Natural killer cell treated with Interleukin-12 subunit alpha and Interleukin-12 subunit beta and Interleukin-15 and Interleukin-18, amount 100 ng/mL, for 72 hours (primary cell): Measurements from ENCODE around the gene NKX6-2. TPM values are rescaled to one million over a fixed set of nuclear protein-coding genes. Genes with fewer than 3 reads are reported as not detected.
"Not testable (repeated sequence)": the region's sequence is repeated elsewhere in the genome, so short reads cannot be mapped to it uniquely, and the experiment has no call there.

ENCODE experiments used
- ATAC-seq, 2 donors: fragments of 150-1000 bp; cut with Tn5 transposase in 1 of 2; sonication (Bioruptor Pico), chemical (Tn5 transposase) in 1 of 2; 2 replicates each; pipeline ENCODE4 v1.10.0; 2021
- DNase-seq: peaks from one replicate; pipeline ENCODE4 v3.0.0; 2022; ENCODE audit warnings: low spot score
- H3K27ac Mint-ChIP-seq, 2 donors: 1 replicate in 1 of 2; 2 replicates in 1 of 2; pipeline ENCODE4 v1.8.0; 2022; ENCODE audit warnings: mixed read lengths in 2 of 2, mild to moderate bottlenecking in 1 of 2, moderate library complexity in 1 of 2
- H3K27me3 Mint-ChIP-seq, 2 donors: 1 replicate in 1 of 2; 2 replicates in 1 of 2; pipeline ENCODE4 v1.8.0; 2022; ENCODE audit warnings: mixed read lengths in 2 of 2
- H3K36me3 Mint-ChIP-seq: one replicate; pipeline ENCODE4 v1.8.0; 2022; ENCODE audit warnings: mixed read lengths
- H3K4me1 Mint-ChIP-seq, 2 donors: 1 replicate in 1 of 2; 2 replicates in 1 of 2; pipeline ENCODE4 v1.8.0; 2022; ENCODE audit warnings: low read depth in 2 of 2, mixed read lengths in 2 of 2, mild to moderate bottlenecking in 1 of 2
- H3K4me3 Mint-ChIP-seq: one replicate; pipeline ENCODE4 v1.8.0; 2022; ENCODE audit warnings: mixed read lengths
- H3K9me3 Mint-ChIP-seq: 2 replicates; pipeline ENCODE4 v1.8.0; 2022; ENCODE audit warnings: mixed read lengths
- total RNA-seq, 2 donors: library from RNA; stranded (reverse); gene quantifications; one replicate each; pipeline ENCODE4 v1.2.3, GENCODE V29; 2022

The NKX6-2 gene
- total RNA-seq, 2 donors from 2014 or later, result not detected

- no peak overlapping the region for H3K27ac Mint-ChIP-seq
- DNase-seq (no peak), ATAC-seq (peak in 1 of 2 donors; percentile 14)
- H3K27me3 Mint-ChIP-seq, result no peaks in the 10 kb centered on the region
- H3K36me3 Mint-ChIP-seq, result no peaks in the 10 kb centered on the region
- H3K4me3 Mint-ChIP-seq, result no peak overlapping the region
- peaks cover 0 to 2% of the 10 kb centered on the region in 2 donors for H3K4me1 Mint-ChIP-seq
- H3K9me3 Mint-ChIP-seq, result no peaks in the 10 kb centered on the region
Measured at GRCh38 chr10:132774902-132775863, 10.8 kb downstream of the NKX6-2 start.

GRCh38 chr10:132774181-132774901 is 11.6 kb downstream of the NKX6-2 start:
- Mint-ChIP-seq H3K27ac (peak overlapping the region in 1 of 2 donors; percentile 53), H3K27me3 (no peaks in the 10 kb centered on the region), H3K4me3 (no peak overlapping the region), H3K4me1 (peaks cover 0 to 2% of the 10 kb centered on the region in 2 donors), H3K36me3 (no peaks in the 10 kb centered on the region), H3K9me3 (no peaks in the 10 kb centered on the region)
- DNase-seq, result no peak
- ATAC-seq, result no peak

GRCh38 chr10:132772816-132773215 is 13.1 kb downstream of the NKX6-2 start:
- ATAC-seq, H3K4me3 Mint-ChIP-seq, H3K36me3 Mint-ChIP-seq, H3K27me3 Mint-ChIP-seq, H3K9me3 Mint-ChIP-seq, DNase-seq, H3K4me1 Mint-ChIP-seq, H3K27ac Mint-ChIP-seq: not testable (repeated sequence)

- Mint-ChIP-seq H3K27ac (no peak overlapping the region), H3K4me1 (peaks cover 0 to 7% of the 10 kb centered on the region in 2 donors), H3K4me3 (no peak overlapping the region), H3K27me3 (no peaks in the 10 kb centered on the region), H3K36me3 (no peaks in the 10 kb centered on the region), H3K9me3 (no peaks in the 10 kb centered on the region)
- DNase-seq (no peak), ATAC-seq (no peak)
Measured at GRCh38 chr10:132770061-132771021, 15.6 kb downstream of the NKX6-2 start.

- Mint-ChIP-seq H3K27ac (no peak overlapping the region), H3K4me1 (peaks cover 0 to 10% of the 10 kb centered on the region in 2 donors), H3K9me3 (no peaks in the 10 kb centered on the region), H3K27me3 (no peaks in the 10 kb centered on the region), H3K4me3 (no peak overlapping the region), H3K36me3 (no peaks in the 10 kb centered on the region)
- ATAC-seq (no peak), DNase-seq (no peak)
Measured at GRCh38 chr10:132768346-132769248, 17.4 kb downstream of the NKX6-2 start.

- no peaks in the 10 kb centered on the region for H3K36me3 Mint-ChIP-seq
- no peak overlapping the region for H3K4me3 Mint-ChIP-seq
- peaks cover 0 to 10% of the 10 kb centered on the region in 2 donors for H3K4me1 Mint-ChIP-seq
- H3K27me3 Mint-ChIP-seq, result no peaks in the 10 kb centered on the region
- H3K9me3 Mint-ChIP-seq, result no peaks in the 10 kb centered on the region
- no peak overlapping the region for H3K27ac Mint-ChIP-seq
- ATAC-seq (no peak), DNase-seq (no peak)
Measured at GRCh38 chr10:132766291-132766690, 19.7 kb downstream of the NKX6-2 start.

- Mint-ChIP-seq H3K27me3 (no peaks in the 10 kb centered on the region), H3K27ac (no peak overlapping the region), H3K36me3 (no peaks in the 10 kb centered on the region), H3K4me1 (peaks cover 0 to 10% of the 10 kb centered on the region in 2 donors), H3K4me3 (no peak overlapping the region), H3K9me3 (no peaks in the 10 kb centered on the region)
- DNase-seq (no peak), ATAC-seq (no peak)
Measured at GRCh38 chr10:132765435-132765834, 20.5 kb downstream of the NKX6-2 start.

GRCh38 chr10:132764108-132764507 is 21.8 kb downstream of the NKX6-2 start:
- Mint-ChIP-seq H3K27ac (no peak overlapping the region), H3K4me1 (peaks cover 0 to 10% of the 10 kb centered on the region in 2 donors), H3K27me3 (no peaks in the 10 kb centered on the region), H3K9me3 (no peaks in the 10 kb centered on the region), H3K36me3 (no peaks in the 10 kb centered on the region), H3K4me3 (no peak overlapping the region)
- DNase-seq (no peak), ATAC-seq (no peak)

- no peaks in the 10 kb centered on the region for H3K36me3 Mint-ChIP-seq
- peaks cover 0 to 10% of the 10 kb centered on the region in 2 donors for H3K4me1 Mint-ChIP-seq
- no peaks in the 10 kb centered on the region for H3K27me3 Mint-ChIP-seq
- no peak overlapping the region for H3K27ac Mint-ChIP-seq
- no peak for DNase-seq
- ATAC-seq, result no peak
- no peak overlapping the region for H3K4me3 Mint-ChIP-seq
- H3K9me3 Mint-ChIP-seq, result no peaks in the 10 kb centered on the region
Measured at GRCh38 chr10:132763545-132763944, 22.4 kb downstream of the NKX6-2 start.

GRCh38 chr10:132762267-132762666 is 23.7 kb downstream of the NKX6-2 start:
- no peak for ATAC-seq
- no peaks in the 10 kb centered on the region for H3K36me3 Mint-ChIP-seq
- H3K4me3 Mint-ChIP-seq, result no peak overlapping the region
- peaks cover 0 to 10% of the 10 kb centered on the region in 2 donors for H3K4me1 Mint-ChIP-seq
- H3K27ac Mint-ChIP-seq, result no peak overlapping the region
- H3K27me3 Mint-ChIP-seq, result no peaks in the 10 kb centered on the region
- H3K9me3 Mint-ChIP-seq, result no peaks in the 10 kb centered on the region
- no peak for DNase-seq

- Mint-ChIP-seq H3K27ac (no peak overlapping the region), H3K27me3 (no peaks in the 10 kb centered on the region), H3K4me3 (no peak overlapping the region), H3K4me1 (peaks cover 0 to 9% of the 10 kb centered on the region in 2 donors), H3K36me3 (no peaks in the 10 kb centered on the region), H3K9me3 (no peaks in the 10 kb centered on the region)
- ATAC-seq (no peak), DNase-seq (no peak)
Measured at GRCh38 chr10:132761395-132762060, 24.4 kb downstream of the NKX6-2 start.

- Mint-ChIP-seq H3K27me3 (no peaks in the 10 kb centered on the region), H3K27ac (no peak overlapping the region), H3K4me3 (no peak overlapping the region), H3K9me3 (peaks cover 4% of the 10 kb centered on the region), H3K36me3 (peaks cover 9% of the 10 kb centered on the region), H3K4me1 (peaks cover 4 to 6% of the 10 kb centered on the region in 2 donors)
- ATAC-seq (no peak), DNase-seq (no peak)
Measured at GRCh38 chr10:132758865-132759264, 27.1 kb downstream of the NKX6-2 start.
